ENCODE results near the gene ACTRT3.

The ACTRT3 gene

GRCh38 chr3:169750665-169751064 lies 18.7 kb downstream of the ACTRT3 start:
- no peak for ATAC-seq (ENCODE audit: insufficient read depth, low read depth)
- Histone ChIP-seq H3K79me2 (ENCODE audit: insufficient read depth, low read length) (no peaks in the 10 kb centered on the region), H4K20me1 (ENCODE audit: insufficient read depth, low read length) (no peaks in the 10 kb centered on the region), H2AFZ (ENCODE audit: low read depth, low read length) (no peak overlapping the region), H3K27me3 (ENCODE audit: insufficient read depth, low read length, poor library complexity) (peaks cover 31% of the 10 kb centered on the region), H3K36me3 (ENCODE audit: insufficient read depth, low read length) (no peaks in the 10 kb centered on the region), H3K9me3 (ENCODE audit: insufficient read depth, low read length, severe bottlenecking) (no peaks in the 10 kb centered on the region), H3K4me3 (ENCODE audit: low read depth in 1 of 2, low read length in 2 of 2) (no peak overlapping the region), H3K27ac (ENCODE audit: low read length) (no peak overlapping the region), H3K9ac (ENCODE audit: low read depth, low read length) (no peak overlapping the region), H3K4me1 (ENCODE audit: insufficient read depth, low read length) (no peaks in the 10 kb centered on the region), H3K4me2 (ENCODE audit: insufficient read depth, low read length) (no peak overlapping the region)
- TF ChIP-seq EZH2 (IDR thresholded peaks at IDR 0.05; ENCODE audit: borderline replicate concordance, low read depth, low read length, severe bottlenecking) (no peak), CTCF (IDR thresholded peaks at IDR 0.05; ENCODE audit: borderline replicate concordance, extremely low read depth, low read length, poor library complexity, severe bottlenecking) (no peak)
- no peak for DNase-seq

GRCh38 chr3:169748670-169749069 lies 20.7 kb downstream of the ACTRT3 start:
- Histone ChIP-seq H3K4me3 (ENCODE audit: low read depth in 1 of 2, low read length in 2 of 2) (no peak overlapping the region), H3K27me3 (ENCODE audit: insufficient read depth, low read length, poor library complexity) (peaks cover 35% of the 10 kb centered on the region), H3K36me3 (ENCODE audit: insufficient read depth, low read length) (no peaks in the 10 kb centered on the region), H3K79me2 (ENCODE audit: insufficient read depth, low read length) (no peaks in the 10 kb centered on the region), H3K4me2 (ENCODE audit: insufficient read depth, low read length) (no peak overlapping the region), H3K9ac (ENCODE audit: low read depth, low read length) (no peak overlapping the region), H3K27ac (ENCODE audit: low read length) (no peak overlapping the region), H3K9me3 (ENCODE audit: insufficient read depth, low read length, severe bottlenecking) (no peaks in the 10 kb centered on the region), H2AFZ (ENCODE audit: low read depth, low read length) (no peak overlapping the region), H4K20me1 (ENCODE audit: insufficient read depth, low read length) (no peaks in the 10 kb centered on the region; the same call in 1 of the 2 replicates), H3K4me1 (ENCODE audit: insufficient read depth, low read length) (no peaks in the 10 kb centered on the region)
- ATAC-seq (ENCODE audit: insufficient read depth, low read depth) (no peak), DNase-seq (no peak)
- TF ChIP-seq EZH2 (IDR thresholded peaks at IDR 0.05; ENCODE audit: borderline replicate concordance, low read depth, low read length, severe bottlenecking) (no peak), CTCF (IDR thresholded peaks at IDR 0.05; ENCODE audit: borderline replicate concordance, extremely low read depth, low read length, poor library complexity, severe bottlenecking) (no peak)

- no peaks in the 10 kb centered on the region for H3K79me2 ChIP-seq (ENCODE audit: insufficient read depth, low read length)
- H3K4me1 ChIP-seq (ENCODE audit: insufficient read depth, low read length): no peaks in the 10 kb centered on the region
- H3K27me3 ChIP-seq (ENCODE audit: insufficient read depth, low read length, poor library complexity): peaks cover 35% of the 10 kb centered on the region
- H3K4me3 ChIP-seq (ENCODE audit: low read depth in 1 of 2, low read length in 2 of 2): no peak overlapping the region
- no peak overlapping the region for H3K4me2 ChIP-seq (ENCODE audit: insufficient read depth, low read length)
- H3K36me3 ChIP-seq (ENCODE audit: insufficient read depth, low read length): no peaks in the 10 kb centered on the region
- no peak overlapping the region for H2AFZ ChIP-seq (ENCODE audit: low read depth, low read length)
- H3K9me3 ChIP-seq (ENCODE audit: insufficient read depth, low read length, severe bottlenecking): no peaks in the 10 kb centered on the region
- no peak overlapping the region for H3K9ac ChIP-seq (ENCODE audit: low read depth, low read length)
- H4K20me1 ChIP-seq (ENCODE audit: insufficient read depth, low read length): no peaks in the 10 kb centered on the region; the same call in 1 of the 2 replicates
- TF ChIP-seq EZH2 (IDR thresholded peaks at IDR 0.05; ENCODE audit: borderline replicate concordance, low read depth, low read length, severe bottlenecking): no peak
- no peak for TF ChIP-seq CTCF (IDR thresholded peaks at IDR 0.05; ENCODE audit: borderline replicate concordance, extremely low read depth, low read length, poor library complexity, severe bottlenecking)
- ATAC-seq (ENCODE audit: insufficient read depth, low read depth) (no peak), DNase-seq (no peak)
- no peak overlapping the region for H3K27ac ChIP-seq (ENCODE audit: low read length)
Measured at GRCh38 chr3:169746924-169747323, 22.4 kb downstream of the ACTRT3 start.

All from DND-41 (cell line).